ENCODE data around the gene SPA17.

SPA17 gene

GRCh38 chr11:124662106-124662505, 11.6 kb upstream of the SPA17 start:
- DNase-seq (ENCODE audit: low read depth) = no peak

GRCh38 chr11:124663861-124664260, 9.8 kb upstream of the SPA17 start:
- DNase-seq (ENCODE audit: low read depth) = no peak

- no peak for DNase-seq (ENCODE audit: low read depth)
Observed at GRCh38 chr11:124667601-124668000, 6.1 kb upstream of the SPA17 start.

- DNase-seq (ENCODE audit: low read depth) = peak; percentile 18
Observed at GRCh38 chr11:124669193-124669592, 4.5 kb upstream of the SPA17 start.

- DNase-seq (ENCODE audit: low read depth) = no peak
Observed at GRCh38 chr11:124670732-124671131, 3.0 kb upstream of the SPA17 start.

- no peak for DNase-seq (ENCODE audit: low read depth)
Observed at GRCh38 chr11:124672536-124673215, 1.0 kb upstream of the SPA17 start.

GRCh38 chr11:124674168-124674517, 439 bp downstream of the SPA17 start:
- DNase-seq (ENCODE audit: low read depth) = no peak

GRCh38 chr11:124674571-124674970, 867 bp downstream of the SPA17 start:
- DNase-seq (ENCODE audit: low read depth) = no peak

GRCh38 chr11:124676386-124676785, 2.7 kb downstream of the SPA17 start:
- no peak for DNase-seq (ENCODE audit: low read depth)

- no peak for DNase-seq (ENCODE audit: low read depth)
Observed at GRCh38 chr11:124678416-124678815, 4.7 kb downstream of the SPA17 start.

GRCh38 chr11:124681421-124681820, 7.7 kb downstream of the SPA17 start:
- DNase-seq (ENCODE audit: low read depth) = no peak

- DNase-seq (ENCODE audit: low read depth) = no peak
Observed at GRCh38 chr11:124682443-124682842, 8.7 kb downstream of the SPA17 start.

- DNase-seq (ENCODE audit: low read depth) = no peak
Observed at GRCh38 chr11:124693142-124693541, 19.4 kb downstream of the SPA17 start.

GRCh38 chr11:124699547-124699946, 25.8 kb downstream of the SPA17 start:
- no peak for DNase-seq (ENCODE audit: low read depth)

GRCh38 chr11:124700028-124700427, 26.3 kb downstream of the SPA17 start:
- DNase-seq (ENCODE audit: low read depth) = no peak

- no peak for DNase-seq (ENCODE audit: low read depth)
Observed at GRCh38 chr11:124707829-124708228, 34.1 kb downstream of the SPA17 start.

GRCh38 chr11:124712392-124712791, 38.7 kb downstream of the SPA17 start:
- no peak for DNase-seq (ENCODE audit: low read depth)

- no peak for DNase-seq (ENCODE audit: low read depth)
Observed at GRCh38 chr11:124716591-124716990, 42.9 kb downstream of the SPA17 start.

GRCh38 chr11:124717421-124717785, 43.7 kb downstream of the SPA17 start:
- no peak for DNase-seq (ENCODE audit: low read depth)

GRCh38 chr11:124717786-124718651, 44.3 kb downstream of the SPA17 start:
- DNase-seq (ENCODE audit: low read depth) = no peak

GRCh38 chr11:124718801-124719200, 45.1 kb downstream of the SPA17 start:
- no peak for DNase-seq (ENCODE audit: low read depth)

GRCh38 chr11:124719534-124719933, 45.8 kb downstream of the SPA17 start:
- DNase-seq (ENCODE audit: low read depth) = no peak

GRCh38 chr11:124722176-124722575, 48.5 kb downstream of the SPA17 start:
- no peak for DNase-seq (ENCODE audit: low read depth)
